HFF-Myc (cell line): ENCODE data around the gene HOXA5.

Source experiments
- DNase-seq: peaks from one replicate; pipeline ENCODE4 v3.0.0-alpha.2; 2011; ENCODE audit warnings: low read depth; ENCODE audit errors: extremely low read depth
- H3K4me3 ChIP-seq: replicated peaks from 2 replicates; pipeline ENCODE4 v1.5.1; 2011; ENCODE audit warnings: low read depth, mild to moderate bottlenecking, control low read depth, low read length
- TF ChIP-seq, protein P1 (sequence below): IDR thresholded peaks from 2 replicates; pipeline ENCODE4 v1.5.1; 2012; ENCODE audit warnings: mild to moderate bottlenecking, low read depth, low read length, control low read depth; ENCODE audit errors: missing control alignments

The HOXA5 gene

DNA sequence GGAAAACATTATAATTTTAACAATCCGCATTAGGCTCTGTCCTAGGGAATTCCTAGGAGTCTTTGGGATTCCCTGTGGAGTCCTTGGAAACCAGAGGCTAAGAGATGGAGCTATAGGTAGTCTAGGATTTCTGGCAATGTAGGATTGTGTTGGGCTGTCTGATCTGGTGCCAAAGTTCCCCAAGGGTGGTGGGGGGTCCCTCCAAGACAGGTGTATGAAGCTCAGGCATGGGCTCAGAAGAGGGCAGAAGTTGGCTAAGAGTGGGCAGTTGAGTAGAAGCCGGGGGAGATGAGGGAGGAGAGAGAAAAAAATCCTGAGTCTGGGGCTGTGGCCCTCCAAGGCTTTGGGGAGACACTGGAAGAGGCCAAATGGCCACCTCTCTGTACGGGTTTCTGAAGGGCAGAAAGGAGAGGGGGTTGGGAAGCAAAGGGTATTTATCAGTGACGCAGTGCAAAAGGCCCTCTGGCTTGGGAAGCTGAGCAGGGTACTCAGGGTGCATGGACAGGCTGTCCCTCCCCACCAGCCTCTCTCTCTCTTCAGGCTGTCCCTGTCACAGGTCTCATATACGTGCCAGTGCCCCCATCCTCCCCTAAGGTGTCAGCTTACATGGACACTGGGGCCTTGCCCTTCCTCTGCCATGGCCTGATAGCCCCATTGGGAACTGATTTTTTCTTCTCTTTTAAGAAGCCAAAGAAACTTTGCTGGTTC lies 3.2 kb upstream of the HOXA5 start:
- no peak overlapping the region for H3K4me3 ChIP-seq
- DNase-seq = no peak
- TF ChIP-seq, protein P1, sequence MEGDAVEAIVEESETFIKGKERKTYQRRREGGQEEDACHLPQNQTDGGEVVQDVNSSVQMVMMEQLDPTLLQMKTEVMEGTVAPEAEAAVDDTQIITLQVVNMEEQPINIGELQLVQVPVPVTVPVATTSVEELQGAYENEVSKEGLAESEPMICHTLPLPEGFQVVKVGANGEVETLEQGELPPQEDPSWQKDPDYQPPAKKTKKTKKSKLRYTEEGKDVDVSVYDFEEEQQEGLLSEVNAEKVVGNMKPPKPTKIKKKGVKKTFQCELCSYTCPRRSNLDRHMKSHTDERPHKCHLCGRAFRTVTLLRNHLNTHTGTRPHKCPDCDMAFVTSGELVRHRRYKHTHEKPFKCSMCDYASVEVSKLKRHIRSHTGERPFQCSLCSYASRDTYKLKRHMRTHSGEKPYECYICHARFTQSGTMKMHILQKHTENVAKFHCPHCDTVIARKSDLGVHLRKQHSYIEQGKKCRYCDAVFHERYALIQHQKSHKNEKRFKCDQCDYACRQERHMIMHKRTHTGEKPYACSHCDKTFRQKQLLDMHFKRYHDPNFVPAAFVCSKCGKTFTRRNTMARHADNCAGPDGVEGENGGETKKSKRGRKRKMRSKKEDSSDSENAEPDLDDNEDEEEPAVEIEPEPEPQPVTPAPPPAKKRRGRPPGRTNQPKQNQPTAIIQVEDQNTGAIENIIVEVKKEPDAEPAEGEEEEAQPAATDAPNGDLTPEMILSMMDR = no peak

DNA sequence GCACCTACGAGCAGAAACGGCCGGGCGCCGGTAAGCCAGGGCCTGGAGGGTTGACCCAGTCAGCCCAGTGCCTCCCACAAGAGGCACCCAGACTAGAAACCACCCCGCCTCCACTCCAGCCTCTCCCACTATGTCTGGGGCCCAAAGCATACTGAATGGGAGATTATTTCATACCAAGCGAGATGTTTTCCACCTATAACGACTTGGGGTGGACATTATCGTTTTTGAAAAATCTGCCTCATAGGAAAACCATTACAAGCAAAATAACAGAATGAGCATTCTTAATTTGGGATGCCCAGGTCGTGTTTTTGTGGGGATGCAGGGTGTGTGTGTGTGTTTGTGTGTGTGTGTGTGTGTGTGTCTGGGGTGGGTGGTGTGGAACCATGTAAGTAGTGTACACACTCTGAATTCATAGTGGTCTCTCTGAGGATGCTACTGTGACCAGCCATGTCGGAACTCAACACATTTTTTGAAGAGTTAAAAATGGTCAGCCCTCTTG lies 2.5 kb upstream of the HOXA5 start:
- H3K4me3 ChIP-seq = no peak overlapping the region
- TF ChIP-seq, protein P1 = no peak

DNA sequence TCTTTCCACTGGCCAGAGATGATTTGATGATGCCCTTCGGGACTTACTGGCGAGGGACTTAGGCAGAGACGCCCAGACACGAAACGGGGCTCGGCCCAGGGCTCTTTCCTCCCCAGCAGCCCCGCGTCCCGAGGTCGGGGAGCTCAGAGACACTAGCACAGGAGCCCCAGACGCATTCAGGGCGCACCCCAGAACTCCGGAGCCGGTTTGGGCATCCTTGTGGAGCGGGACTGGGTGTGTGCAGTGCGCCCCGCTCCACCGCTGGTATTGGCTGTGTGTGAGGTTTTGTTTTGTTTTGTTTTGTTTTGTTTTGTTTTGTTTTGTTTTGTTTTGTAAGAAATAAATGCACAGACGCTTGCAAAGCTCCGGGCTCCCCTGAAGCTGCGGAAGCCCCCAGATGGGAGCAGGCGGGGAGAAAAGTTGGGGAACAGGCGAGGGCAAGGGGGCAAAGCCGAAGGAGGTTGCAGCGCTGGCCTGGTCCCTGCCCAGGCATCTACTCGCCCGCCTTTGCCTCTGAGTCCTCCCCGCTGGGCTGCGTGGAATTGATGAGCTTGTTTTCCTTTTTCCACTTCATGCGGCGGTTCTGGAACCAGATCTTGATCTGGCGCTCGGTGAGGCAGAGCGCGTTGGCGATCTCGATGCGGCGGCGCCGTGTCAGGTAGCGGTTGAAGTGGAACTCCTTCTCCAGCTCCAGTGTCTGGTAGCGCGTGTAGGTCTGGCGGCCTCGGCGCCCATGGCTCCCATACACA lies 1.9 kb upstream of the HOXA5 start:
- H3K4me3 ChIP-seq = no peak overlapping the region
- no peak for DNase-seq
- TF ChIP-seq, protein P1 = no peak

More for the DNA sequence above, 2.5 kb upstream of the HOXA5 start:
- DNase-seq = no peak

DNA sequence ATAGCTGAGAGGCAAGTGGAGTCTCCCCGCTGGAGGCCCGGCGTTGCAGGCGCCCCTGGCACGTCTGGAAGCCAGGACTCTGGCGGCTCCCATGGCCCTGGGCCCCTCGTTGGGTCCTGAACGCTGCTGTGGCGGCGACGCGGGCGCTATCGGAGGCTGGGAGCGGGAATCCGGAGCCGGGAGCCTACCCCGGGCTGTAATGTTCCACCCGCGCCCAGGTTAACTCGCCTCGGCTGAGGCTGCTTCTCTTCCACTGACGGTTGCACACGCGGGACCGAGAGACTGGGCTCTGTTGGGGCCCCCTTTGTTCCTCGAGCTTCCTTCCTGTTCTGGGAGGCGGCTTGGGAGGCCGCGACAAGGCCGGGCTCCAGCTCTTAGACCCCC lies 1.3 kb upstream of the HOXA5 start:
- no peak for DNase-seq
- H3K4me3 ChIP-seq = no peak overlapping the region
- TF ChIP-seq, protein P1 = no peak

DNA sequence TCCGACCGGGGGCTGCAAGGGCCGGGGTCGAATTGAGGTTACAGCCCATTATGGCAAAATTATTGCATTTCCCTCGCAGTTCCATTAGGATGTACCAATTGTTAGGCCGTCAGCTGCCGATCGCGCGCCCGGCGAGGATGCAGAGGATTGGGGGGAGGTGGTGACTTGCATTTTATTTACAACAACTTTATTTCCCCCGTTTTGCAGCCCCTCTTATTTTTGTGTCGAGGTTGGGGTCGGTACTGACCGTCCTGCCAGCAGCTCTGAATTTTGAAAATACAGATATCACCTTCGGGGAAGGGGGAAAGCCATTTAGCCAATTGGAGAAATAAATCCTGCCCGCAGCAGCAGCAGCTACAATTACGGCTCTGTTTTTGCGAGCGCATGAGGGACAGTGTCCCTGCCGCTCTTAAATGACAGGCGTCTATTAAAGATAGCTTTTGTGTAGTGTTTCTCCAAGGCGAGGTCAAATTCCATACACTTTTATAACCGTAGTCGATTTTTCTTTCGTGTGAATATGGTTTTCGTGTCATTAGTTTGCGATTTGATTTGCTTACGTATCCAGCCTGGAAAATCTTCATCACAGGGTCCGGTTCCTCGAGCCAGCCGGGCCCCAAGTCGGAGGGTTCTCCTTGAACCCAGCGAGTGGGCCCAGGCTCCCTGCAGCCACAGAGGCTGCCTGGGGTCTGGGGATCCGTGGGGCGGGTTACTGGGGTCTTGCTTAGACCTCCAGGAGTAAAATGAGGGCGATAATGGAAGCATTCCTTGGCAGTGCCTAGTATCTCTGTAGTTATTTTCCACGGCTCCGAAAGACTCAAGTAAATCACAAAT lies 684 bp upstream of the HOXA5 start:
- TF ChIP-seq, protein P1 = no peak
- no peak overlapping the region; the same call in 1 of the 2 replicates for H3K4me3 ChIP-seq

DNA sequence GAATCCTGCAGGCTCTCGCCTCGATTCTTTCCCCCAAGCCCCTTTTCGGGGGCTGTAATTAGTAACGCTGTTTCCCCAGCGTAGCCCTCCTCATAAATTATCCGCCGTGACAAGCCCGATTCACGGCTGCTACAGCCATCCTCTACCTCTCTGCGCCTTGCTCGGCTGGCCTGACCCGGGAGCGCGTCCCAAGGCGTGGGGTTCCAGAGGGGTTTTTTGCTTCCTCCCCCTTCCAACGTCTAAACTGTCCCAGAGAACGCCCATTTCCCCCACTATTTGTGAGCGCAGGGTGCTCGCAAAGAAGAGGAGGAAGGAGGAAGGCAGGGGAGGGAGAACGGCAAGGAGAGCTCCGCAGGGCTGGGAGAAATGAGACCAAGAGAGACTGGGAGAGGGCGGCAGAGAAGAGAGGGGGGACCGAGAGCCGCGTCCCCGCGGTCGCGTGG lies 880 bp downstream of the HOXA5 start:
- no peak for DNase-seq
- H3K4me3 ChIP-seq = peak overlapping the region; percentile 41
- TF ChIP-seq, protein P1 = no peak

More for the DNA sequence above, 684 bp upstream of the HOXA5 start:
- no peak for DNase-seq
